PFSK-1 (cell line): ENCODE results near the gene MOK.

Experiments
- FOXP2 ChIP-seq: optimal IDR thresholded peaks from 2 replicates; pipeline ENCODE3; 2011; ENCODE audit warnings: borderline replicate concordance, control low read depth, inconsistent platforms; ENCODE audit not compliant: insufficient read depth; ENCODE audit errors: extremely low read length, extremely low read depth
- POLR2AphosphoS5 ChIP-seq: IDR thresholded peaks from 2 replicates; pipeline ENCODE4 v1.6.1; 2012; ENCODE audit warnings: low read depth, mild to moderate bottlenecking, control low read depth, low read length, moderate library complexity
- SIN3A ChIP-seq: IDR thresholded peaks from 2 replicates; pipeline ENCODE4 v1.6.1; 2012; ENCODE audit warnings: mild to moderate bottlenecking, low read length, moderate library complexity, borderline replicate concordance; ENCODE audit not compliant: insufficient read depth
- TAF1 ChIP-seq: IDR thresholded peaks from 2 replicates; pipeline ENCODE4 v1.6.1; 2012; ENCODE audit warnings: low read length, control low read depth, borderline replicate concordance; ENCODE audit not compliant: insufficient read depth
- TF ChIP-seq, protein P1 (sequence below), 2 experiments: IDR thresholded peaks; 2 replicates each; pipeline versions ENCODE4 v1.6.1 to v1.8.0; 2011 to 2012; ENCODE audit warnings: low read depth in 2 of 2, low read length in 2 of 2, control low read depth in 1 of 2, inconsistent platforms in 1 of 2, mild to moderate bottlenecking in 1 of 2, moderate library complexity in 1 of 2; ENCODE audit not compliant: insufficient read depth in 1 of 2

The MOK gene

GRCh38 chr14:102275866-102276265, 29.1 kb downstream of the MOK start:
- TF ChIP-seq TAF1, result no peak
- TF ChIP-seq FOXP2, result no peak
- TF ChIP-seq, protein P1, sequence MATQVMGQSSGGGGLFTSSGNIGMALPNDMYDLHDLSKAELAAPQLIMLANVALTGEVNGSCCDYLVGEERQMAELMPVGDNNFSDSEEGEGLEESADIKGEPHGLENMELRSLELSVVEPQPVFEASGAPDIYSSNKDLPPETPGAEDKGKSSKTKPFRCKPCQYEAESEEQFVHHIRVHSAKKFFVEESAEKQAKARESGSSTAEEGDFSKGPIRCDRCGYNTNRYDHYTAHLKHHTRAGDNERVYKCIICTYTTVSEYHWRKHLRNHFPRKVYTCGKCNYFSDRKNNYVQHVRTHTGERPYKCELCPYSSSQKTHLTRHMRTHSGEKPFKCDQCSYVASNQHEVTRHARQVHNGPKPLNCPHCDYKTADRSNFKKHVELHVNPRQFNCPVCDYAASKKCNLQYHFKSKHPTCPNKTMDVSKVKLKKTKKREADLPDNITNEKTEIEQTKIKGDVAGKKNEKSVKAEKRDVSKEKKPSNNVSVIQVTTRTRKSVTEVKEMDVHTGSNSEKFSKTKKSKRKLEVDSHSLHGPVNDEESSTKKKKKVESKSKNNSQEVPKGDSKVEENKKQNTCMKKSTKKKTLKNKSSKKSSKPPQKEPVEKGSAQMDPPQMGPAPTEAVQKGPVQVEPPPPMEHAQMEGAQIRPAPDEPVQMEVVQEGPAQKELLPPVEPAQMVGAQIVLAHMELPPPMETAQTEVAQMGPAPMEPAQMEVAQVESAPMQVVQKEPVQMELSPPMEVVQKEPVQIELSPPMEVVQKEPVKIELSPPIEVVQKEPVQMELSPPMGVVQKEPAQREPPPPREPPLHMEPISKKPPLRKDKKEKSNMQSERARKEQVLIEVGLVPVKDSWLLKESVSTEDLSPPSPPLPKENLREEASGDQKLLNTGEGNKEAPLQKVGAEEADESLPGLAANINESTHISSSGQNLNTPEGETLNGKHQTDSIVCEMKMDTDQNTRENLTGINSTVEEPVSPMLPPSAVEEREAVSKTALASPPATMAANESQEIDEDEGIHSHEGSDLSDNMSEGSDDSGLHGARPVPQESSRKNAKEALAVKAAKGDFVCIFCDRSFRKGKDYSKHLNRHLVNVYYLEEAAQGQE (IDR thresholded peaks at IDR 0.05; ENCODE audit: insufficient read depth in 1 of 2, low read depth in 2 of 2, low read length in 2 of 2), result no peak
- TF ChIP-seq SIN3A, result no peak
- no peak for TF ChIP-seq POLR2AphosphoS5

GRCh38 chr14:102272392-102272791, 32.6 kb downstream of the MOK start:
- TF ChIP-seq, protein P1 (IDR thresholded peaks at IDR 0.05; ENCODE audit: insufficient read depth in 1 of 2, low read depth in 2 of 2, low read length in 2 of 2), result no peak
- TF ChIP-seq FOXP2, result no peak
- no peak for TF ChIP-seq TAF1
- TF ChIP-seq POLR2AphosphoS5, result no peak
- no peak for TF ChIP-seq SIN3A

DNA sequence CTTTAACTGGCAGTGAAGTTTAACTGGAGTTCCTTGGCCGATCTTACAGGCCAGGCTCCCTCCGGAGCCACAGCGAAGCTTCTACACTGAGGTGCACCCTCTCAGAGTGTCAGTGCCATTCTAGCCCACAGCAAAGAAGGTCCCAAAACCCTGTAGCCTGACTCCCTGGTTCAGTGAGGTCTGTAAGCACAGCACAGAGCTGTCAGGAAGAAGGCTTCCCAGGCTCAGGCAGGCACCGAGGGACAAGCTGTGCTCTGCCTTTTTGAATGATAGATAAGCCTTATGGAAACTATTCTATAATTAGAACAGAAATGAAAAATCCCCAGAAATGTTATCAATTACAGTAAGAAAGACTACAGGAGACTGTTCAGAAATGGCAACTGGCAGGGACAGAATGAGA, 40.2 kb downstream of the MOK start:
- no peak for TF ChIP-seq TAF1
- TF ChIP-seq POLR2AphosphoS5, result no peak
- TF ChIP-seq, protein P1 (IDR thresholded peaks at IDR 0.05; ENCODE audit: insufficient read depth in 1 of 2, low read depth in 2 of 2, low read length in 2 of 2), result no peak
- TF ChIP-seq SIN3A, result no peak
- no peak for TF ChIP-seq FOXP2

GRCh38 chr14:102264355-102264754, 40.6 kb downstream of the MOK start:
- TF ChIP-seq TAF1 (no peak), FOXP2 (no peak), POLR2AphosphoS5 (no peak), SIN3A (no peak)
- TF ChIP-seq, protein P1 (IDR thresholded peaks at IDR 0.05; ENCODE audit: insufficient read depth in 1 of 2, low read depth in 2 of 2, low read length in 2 of 2), result no peak

GRCh38 chr14:102262929-102263462, 42.0 kb downstream of the MOK start:
- no peak for TF ChIP-seq SIN3A
- TF ChIP-seq POLR2AphosphoS5, result no peak
- no peak for TF ChIP-seq FOXP2
- TF ChIP-seq, protein P1 (IDR thresholded peaks at IDR 0.05; ENCODE audit: insufficient read depth in 1 of 2, low read depth in 2 of 2, low read length in 2 of 2), result no peak
- TF ChIP-seq TAF1, result no peak
